Fibroblast of skin of left quadriceps (primary cell): Measurements from ENCODE around the gene URB1.

Experiments
- DNase-seq, 2 experiments: peaks; one replicate each; pipeline ENCODE4 v3.0.0-alpha.2; 2013; ENCODE audit warnings: low read depth in 2 of 2

Gene URB1

GRCh38 chr21:32347351-32347750 is 45.5 kb downstream of the URB1 start:
- no peak for DNase-seq

GRCh38 chr21:32346951-32347350 is 45.9 kb downstream of the URB1 start:
- DNase-seq: no peak

GRCh38 chr21:32340863-32341848 is 51.7 kb downstream of the URB1 start:
- DNase-seq: no peak

- DNase-seq: no peak
Observed at GRCh38 chr21:32338209-32338921, 54.4 kb downstream of the URB1 start.

GRCh38 chr21:32337206-32337605 is 55.6 kb downstream of the URB1 start:
- DNase-seq: no peak

- DNase-seq: no peak
Observed at GRCh38 chr21:32336711-32337110, 56.1 kb downstream of the URB1 start.

GRCh38 chr21:32335601-32336575 is 56.9 kb downstream of the URB1 start:
- DNase-seq: peak in 1 of 2 experiments; percentile 6

GRCh38 chr21:32334980-32335531 is 57.8 kb downstream of the URB1 start:
- DNase-seq: peak in 1 of 2 experiments; percentile 5

GRCh38 chr21:32333953-32334673 is 58.7 kb downstream of the URB1 start:
- no peak for DNase-seq

- DNase-seq: no peak
Observed at GRCh38 chr21:32332463-32332951, 60.3 kb downstream of the URB1 start.

- no peak for DNase-seq
Observed at GRCh38 chr21:32331444-32332305, 61.1 kb downstream of the URB1 start.

GRCh38 chr21:32330784-32331311 is 62.0 kb downstream of the URB1 start:
- no peak for DNase-seq

GRCh38 chr21:32329776-32330175 is 63.0 kb downstream of the URB1 start:
- peak in 1 of 2 experiments; percentile 5 for DNase-seq

GRCh38 chr21:32329331-32329730 is 63.5 kb downstream of the URB1 start:
- DNase-seq: no peak

GRCh38 chr21:32328595-32328994 is 64.2 kb downstream of the URB1 start:
- DNase-seq: peak; percentile 48 to 54

GRCh38 chr21:32325706-32326105 is 67.1 kb downstream of the URB1 start:
- no peak for DNase-seq

GRCh38 chr21:32322676-32323075 is 70.1 kb downstream of the URB1 start:
- no peak for DNase-seq

GRCh38 chr21:32322103-32322502 is 70.7 kb downstream of the URB1 start:
- DNase-seq: no peak

GRCh38 chr21:32321480-32321879 is 71.3 kb downstream of the URB1 start:
- no peak for DNase-seq
